RWPE2 (cell line): ENCODE data around the gene STYK1.

Experiments
- ATAC-seq: fragments of 200-7000 bp; cut with Tn5 transposase; 3 replicates; pipeline ENCODE4 v1.9.1; 2021; ENCODE audit warnings: low read depth
- DNase-seq: peaks from one replicate; pipeline ENCODE4 v3.0.0-alpha.2; 2020; ENCODE audit warnings: low spot score
- H3K27ac ChIP-seq: fragments of 450-650 bp; 2 replicates; pipeline ENCODE4 v1.5.1; 2017; ENCODE audit warnings: mild to moderate bottlenecking; ENCODE audit not compliant: poor library complexity, severe bottlenecking
- H3K27me3 ChIP-seq: fragments of 250-450 bp; sonication (Bioruptor Pico); 2 replicates; pipeline ENCODE4 v1.5.1; 2021; ENCODE audit warnings: mild to moderate bottlenecking, moderate library complexity; ENCODE audit not compliant: insufficient read depth, poor library complexity, severe bottlenecking
- H3K36me3 ChIP-seq: fragments of 250-450 bp; sonication (Bioruptor Pico); 2 replicates; pipeline ENCODE4 v1.5.1; 2020; ENCODE audit warnings: low read depth, mild to moderate bottlenecking, moderate library complexity
- H3K4me1 ChIP-seq: fragments of 250-450 bp; sonication (Bioruptor Pico); 2 replicates; pipeline ENCODE4 v1.5.1; 2021; ENCODE audit warnings: mild to moderate bottlenecking, moderate library complexity; ENCODE audit not compliant: insufficient read depth, poor library complexity, severe bottlenecking
- H3K4me3 ChIP-seq: fragments of 250-450 bp; sonication (Bioruptor Pico); 2 replicates; pipeline ENCODE4 v1.5.1; 2021; ENCODE audit warnings: mild to moderate bottlenecking, moderate library complexity; ENCODE audit not compliant: severe bottlenecking
- H3K9me3 ChIP-seq: fragments of 250-450 bp; sonication (Bioruptor Pico); 2 replicates; pipeline ENCODE4 v1.5.1; 2021; ENCODE audit warnings: mild to moderate bottlenecking, moderate library complexity; ENCODE audit not compliant: severe bottlenecking
- TF ChIP-seq, protein P1 (sequence below): fragments of 450-650 bp; IDR thresholded peaks from one replicate; pipeline ENCODE4 v1.5.1; 2017; ENCODE audit warnings: mild to moderate bottlenecking, moderate library complexity; ENCODE audit not compliant: poor library complexity, severe bottlenecking

STYK1 gene

DNA sequence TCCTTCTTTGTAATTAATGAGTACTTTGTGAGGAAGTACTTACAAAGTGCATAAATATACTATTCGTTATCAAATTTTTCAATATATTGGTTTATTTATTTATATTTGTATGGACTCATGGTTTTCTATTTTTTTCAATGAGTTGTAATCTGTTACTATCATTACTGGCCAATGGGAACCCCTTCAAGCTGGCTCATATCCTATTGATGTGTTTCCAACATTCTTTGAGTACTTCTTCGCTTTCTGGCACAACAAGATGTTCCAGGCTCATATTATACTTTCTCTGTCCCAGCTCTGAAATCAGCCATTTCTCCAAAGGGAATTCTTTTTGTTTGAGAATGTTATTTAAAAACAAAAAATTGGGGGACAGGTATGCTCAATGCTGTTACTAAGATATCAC, 31.8 kb upstream of the STYK1 start:
- Histone ChIP-seq H3K4me1 (no peaks in the 10 kb centered on the region), H3K36me3 (peaks cover 93% of the 10 kb centered on the region), H3K27me3 (no peaks in the 10 kb centered on the region), H3K4me3 (no peak overlapping the region), H3K9me3 (no peaks in the 10 kb centered on the region), H3K27ac (no peak overlapping the region)
- ATAC-seq (no peak), DNase-seq (no peak)
- TF ChIP-seq, protein P1, sequence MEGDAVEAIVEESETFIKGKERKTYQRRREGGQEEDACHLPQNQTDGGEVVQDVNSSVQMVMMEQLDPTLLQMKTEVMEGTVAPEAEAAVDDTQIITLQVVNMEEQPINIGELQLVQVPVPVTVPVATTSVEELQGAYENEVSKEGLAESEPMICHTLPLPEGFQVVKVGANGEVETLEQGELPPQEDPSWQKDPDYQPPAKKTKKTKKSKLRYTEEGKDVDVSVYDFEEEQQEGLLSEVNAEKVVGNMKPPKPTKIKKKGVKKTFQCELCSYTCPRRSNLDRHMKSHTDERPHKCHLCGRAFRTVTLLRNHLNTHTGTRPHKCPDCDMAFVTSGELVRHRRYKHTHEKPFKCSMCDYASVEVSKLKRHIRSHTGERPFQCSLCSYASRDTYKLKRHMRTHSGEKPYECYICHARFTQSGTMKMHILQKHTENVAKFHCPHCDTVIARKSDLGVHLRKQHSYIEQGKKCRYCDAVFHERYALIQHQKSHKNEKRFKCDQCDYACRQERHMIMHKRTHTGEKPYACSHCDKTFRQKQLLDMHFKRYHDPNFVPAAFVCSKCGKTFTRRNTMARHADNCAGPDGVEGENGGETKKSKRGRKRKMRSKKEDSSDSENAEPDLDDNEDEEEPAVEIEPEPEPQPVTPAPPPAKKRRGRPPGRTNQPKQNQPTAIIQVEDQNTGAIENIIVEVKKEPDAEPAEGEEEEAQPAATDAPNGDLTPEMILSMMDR = no peak

DNA sequence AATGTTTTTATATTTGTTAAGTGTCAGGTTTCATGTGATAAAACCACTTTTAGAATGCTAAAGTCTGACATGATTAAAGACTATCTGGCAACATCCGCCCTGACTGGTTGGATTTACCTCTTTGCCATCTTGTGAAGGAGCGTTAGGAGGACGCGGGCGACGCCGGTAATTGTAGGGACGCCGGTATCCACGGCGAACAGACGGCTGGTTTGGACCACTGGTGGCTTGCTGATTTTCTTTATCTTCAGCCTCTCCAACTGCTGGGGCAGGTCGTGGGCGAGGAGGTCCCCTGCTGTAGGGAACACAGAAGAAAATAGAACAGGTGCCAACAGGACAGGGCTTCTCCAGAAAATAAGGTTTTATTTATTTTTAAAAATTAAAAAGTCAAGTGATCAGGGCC, 28.0 kb upstream of the STYK1 start:
- Histone ChIP-seq H3K27ac (no peak overlapping the region), H3K27me3 (no peaks in the 10 kb centered on the region), H3K9me3 (no peaks in the 10 kb centered on the region), H3K4me1 (no peaks in the 10 kb centered on the region), H3K36me3 (peaks cover 80% of the 10 kb centered on the region), H3K4me3 (no peak overlapping the region)
- DNase-seq = no peak
- ATAC-seq = no peak
- TF ChIP-seq, protein P1 = no peak

DNA sequence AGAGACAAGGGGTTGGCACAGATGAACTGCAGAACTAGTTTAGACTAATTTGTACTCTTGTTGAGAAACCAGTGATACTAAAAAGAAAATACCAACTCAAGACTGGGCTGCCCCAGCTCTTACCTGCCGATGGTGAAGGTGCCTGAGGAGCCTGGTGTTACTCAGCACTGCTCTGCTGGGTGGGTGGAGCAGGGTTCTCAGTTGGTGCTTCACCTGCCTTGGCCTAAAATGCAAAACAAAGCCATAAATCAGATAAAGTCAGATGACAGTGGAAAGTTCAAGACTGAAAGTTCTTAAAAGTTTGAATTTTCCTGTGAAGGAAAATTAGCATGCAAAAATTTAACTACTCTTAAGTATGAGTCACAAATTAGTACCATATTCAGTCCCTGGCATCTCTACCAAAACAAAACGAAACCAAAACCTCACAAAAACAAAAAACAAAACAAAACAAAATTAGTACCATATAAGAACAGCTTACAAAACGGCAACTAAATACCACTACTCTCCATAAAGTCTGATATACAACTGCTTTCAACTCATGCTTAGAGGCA, 27.4 kb upstream of the STYK1 start:
- no peak overlapping the region for H3K4me3 ChIP-seq
- DNase-seq (no peak), ATAC-seq (no peak)
- peaks cover 75% of the 10 kb centered on the region for H3K36me3 ChIP-seq
- TF ChIP-seq, protein P1 = no peak
- no peaks in the 10 kb centered on the region for H3K9me3 ChIP-seq
- no peak overlapping the region for H3K27ac ChIP-seq
- no peaks in the 10 kb centered on the region for H3K27me3 ChIP-seq
- no peaks in the 10 kb centered on the region for H3K4me1 ChIP-seq

DNA sequence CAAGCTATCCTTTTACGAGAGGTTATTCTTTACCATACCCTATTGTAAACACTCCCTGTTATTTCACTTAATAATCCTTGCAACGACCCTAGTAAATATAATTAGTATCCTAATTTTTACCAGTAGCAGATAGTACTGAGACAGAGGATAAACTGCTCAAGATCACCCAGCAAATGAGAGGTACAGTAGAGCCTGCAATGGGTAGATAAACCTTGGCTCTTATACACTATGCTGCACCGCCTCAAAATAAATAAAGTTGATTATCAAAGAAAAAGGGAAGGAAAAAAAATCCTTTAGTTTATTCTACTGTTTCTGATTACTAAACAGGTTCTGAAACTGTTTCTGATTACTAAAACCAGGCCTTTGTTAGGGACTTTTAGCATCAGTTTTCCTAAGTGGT, 26.7 kb upstream of the STYK1 start:
- no peaks in the 10 kb centered on the region for H3K27me3 ChIP-seq
- no peak for DNase-seq
- H3K9me3 ChIP-seq = no peaks in the 10 kb centered on the region
- H3K4me3 ChIP-seq = no peak overlapping the region
- peaks cover 69% of the 10 kb centered on the region for H3K36me3 ChIP-seq
- no peaks in the 10 kb centered on the region for H3K4me1 ChIP-seq
- TF ChIP-seq, protein P1 = no peak
- ATAC-seq = no peak
- H3K27ac ChIP-seq = no peak overlapping the region

DNA sequence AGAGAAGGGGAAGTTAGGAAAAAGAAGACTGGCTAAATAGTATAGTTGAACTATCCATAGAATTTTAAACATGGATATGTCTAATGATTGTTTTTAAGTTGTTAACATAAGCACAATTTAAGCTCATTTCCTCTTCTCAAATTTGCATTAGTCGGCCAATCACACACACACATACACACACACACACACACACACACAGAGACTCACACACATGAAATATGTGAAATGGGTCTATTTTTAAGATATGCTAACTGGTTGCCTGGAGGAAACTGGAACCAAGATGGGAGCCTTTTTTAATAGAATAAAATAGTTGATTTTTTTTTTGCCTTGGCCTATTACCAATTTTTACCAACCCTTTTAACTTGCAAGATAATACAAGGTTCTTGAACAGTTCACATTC, 24.0 kb upstream of the STYK1 start:
- DNase-seq (no peak), ATAC-seq (no peak)
- TF ChIP-seq, protein P1 = no peak
- no peaks in the 10 kb centered on the region for H3K27me3 ChIP-seq
- H3K4me1 ChIP-seq = no peaks in the 10 kb centered on the region
- no peak overlapping the region for H3K27ac ChIP-seq
- H3K9me3 ChIP-seq = no peaks in the 10 kb centered on the region
- H3K36me3 ChIP-seq = peaks cover 44% of the 10 kb centered on the region
- no peak overlapping the region for H3K4me3 ChIP-seq
